ENCODE results near the gene DRAP1. TPM values are rescaled to one million over a fixed set of nuclear protein-coding genes. Genes with fewer than 3 reads are reported as not detected.
A peak's percentile ranks its signal among the peaks of the same experiment; 100 is the strongest.

DRAP1 gene
- polyA plus RNA-seq, 1 donor, result 71.0 TPM

- Histone ChIP-seq H3K36me3 (ENCODE audit: control insufficient read depth, insufficient read depth, low read length) (peaks cover 24% of the 10 kb centered on the region), H3K27me3 (ENCODE audit: control insufficient read depth, insufficient read depth, low read length) (no peaks in the 10 kb centered on the region), H3K9me3 (ENCODE audit: control insufficient read depth, low read depth, low read length) (peaks cover 5% of the 10 kb centered on the region), H3K27ac (ENCODE audit: low read length) (peak within 1 kb of the TSS; percentile 42), H3K4me1 (ENCODE audit: control insufficient read depth, insufficient read depth, low read length) (peaks cover 20% of the 10 kb centered on the region), H3K4me3 (ENCODE audit: low read length) (peak within 1 kb of the TSS; percentile 97)
- DNase-seq, result no peak
- WGBS (ENCODE audit: insufficient coverage, low lambda C conversion rate), result no CpG with 5 or more reads among the region's 77 CpGs
Observed at GRCh38 chr11:65918211-65919140, 750 bp upstream of the DRAP1 start, which contains the start of gene C11orf68. Gene C11orf68, minus strand, starts transcription at chr11:65919062. Its CDS starts 31 bp downstream, at chr11:65919031.

- Histone ChIP-seq H3K27ac (ENCODE audit: low read length) (peak overlapping the region; percentile 42), H3K27me3 (ENCODE audit: control insufficient read depth, insufficient read depth, low read length) (no peaks in the 10 kb centered on the region), H3K4me3 (ENCODE audit: low read length) (peak overlapping the region; percentile 78), H3K9me3 (ENCODE audit: control insufficient read depth, low read depth, low read length) (peaks cover 5% of the 10 kb centered on the region), H3K4me1 (ENCODE audit: control insufficient read depth, insufficient read depth, low read length) (peaks cover 20% of the 10 kb centered on the region), H3K36me3 (ENCODE audit: control insufficient read depth, insufficient read depth, low read length) (peaks cover 24% of the 10 kb centered on the region)
- DNase-seq, result peak in 1 of 2 donors; percentile 62
- no CpG with 5 or more reads among the region's 60 CpGs for WGBS (ENCODE audit: insufficient coverage, low lambda C conversion rate)
Observed at GRCh38 chr11:65919573-65920371, 546 bp downstream of the DRAP1 start.

GRCh38 chr11:65920372-65920802 lies 1.2 kb downstream of the DRAP1 start:
- Histone ChIP-seq H3K36me3 (ENCODE audit: control insufficient read depth, insufficient read depth, low read length) (peaks cover 24% of the 10 kb centered on the region), H3K4me1 (ENCODE audit: control insufficient read depth, insufficient read depth, low read length) (peaks cover 20% of the 10 kb centered on the region), H3K27ac (ENCODE audit: low read length) (no peak overlapping the region), H3K9me3 (ENCODE audit: control insufficient read depth, low read depth, low read length) (peaks cover 5% of the 10 kb centered on the region), H3K27me3 (ENCODE audit: control insufficient read depth, insufficient read depth, low read length) (no peaks in the 10 kb centered on the region), H3K4me3 (ENCODE audit: low read length) (peak overlapping the region; percentile 78)
- DNase-seq, result no peak
- no CpG with 5 or more reads among the region's 15 CpGs for WGBS (ENCODE audit: insufficient coverage, low lambda C conversion rate)

- Histone ChIP-seq H3K4me1 (ENCODE audit: control insufficient read depth, insufficient read depth, low read length) (peaks cover 20% of the 10 kb centered on the region), H3K4me3 (ENCODE audit: low read length) (no peak overlapping the region), H3K27me3 (ENCODE audit: control insufficient read depth, insufficient read depth, low read length) (no peaks in the 10 kb centered on the region), H3K9me3 (ENCODE audit: control insufficient read depth, low read depth, low read length) (peaks cover 5% of the 10 kb centered on the region), H3K36me3 (ENCODE audit: control insufficient read depth, insufficient read depth, low read length) (peaks cover 24% of the 10 kb centered on the region), H3K27ac (ENCODE audit: low read length) (no peak overlapping the region)
- no peak for DNase-seq
- WGBS (ENCODE audit: insufficient coverage, low lambda C conversion rate), result no CpG with 5 or more reads among the region's 12 CpGs
Observed at GRCh38 chr11:65921033-65921555, 1.9 kb downstream of the DRAP1 start.

- DNase-seq, result no peak
- peaks cover 19% of the 10 kb centered on the region for H3K36me3 ChIP-seq (ENCODE audit: control insufficient read depth, insufficient read depth, low read length)
- peaks cover 5% of the 10 kb centered on the region for H3K9me3 ChIP-seq (ENCODE audit: control insufficient read depth, low read depth, low read length)
- WGBS (ENCODE audit: insufficient coverage, low lambda C conversion rate), result no CpG with 5 or more reads among the region's 10 CpGs
- H3K4me1 ChIP-seq (ENCODE audit: control insufficient read depth, insufficient read depth, low read length), result peaks cover 20% of the 10 kb centered on the region
- H3K4me3 ChIP-seq (ENCODE audit: low read length), result no peak overlapping the region
- no peak overlapping the region for H3K27ac ChIP-seq (ENCODE audit: low read length)
- no peaks in the 10 kb centered on the region for H3K27me3 ChIP-seq (ENCODE audit: control insufficient read depth, insufficient read depth, low read length)
Observed at GRCh38 chr11:65921876-65922275, 2.6 kb downstream of the DRAP1 start.

GRCh38 chr11:65922565-65922964 lies 3.3 kb downstream of the DRAP1 start:
- H3K27ac ChIP-seq (ENCODE audit: low read length), result no peak overlapping the region
- no peak overlapping the region for H3K4me3 ChIP-seq (ENCODE audit: low read length)
- WGBS (ENCODE audit: insufficient coverage, low lambda C conversion rate), result no CpG with 5 or more reads among the region's 3 CpGs
- H3K27me3 ChIP-seq (ENCODE audit: control insufficient read depth, insufficient read depth, low read length), result no peaks in the 10 kb centered on the region
- H3K36me3 ChIP-seq (ENCODE audit: control insufficient read depth, insufficient read depth, low read length), result peaks cover 16% of the 10 kb centered on the region
- DNase-seq, result no peak
- H3K4me1 ChIP-seq (ENCODE audit: control insufficient read depth, insufficient read depth, low read length), result peaks cover 16% of the 10 kb centered on the region
- H3K9me3 ChIP-seq (ENCODE audit: control insufficient read depth, low read depth, low read length), result peaks cover 5% of the 10 kb centered on the region

GRCh38 chr11:65925397-65925796 lies 6.2 kb downstream of the DRAP1 start:
- Histone ChIP-seq H3K4me1 (ENCODE audit: control insufficient read depth, insufficient read depth, low read length) (peaks cover 6% of the 10 kb centered on the region), H3K9me3 (ENCODE audit: control insufficient read depth, low read depth, low read length) (no peaks in the 10 kb centered on the region), H3K27me3 (ENCODE audit: control insufficient read depth, insufficient read depth, low read length) (no peaks in the 10 kb centered on the region), H3K4me3 (ENCODE audit: low read length) (no peak overlapping the region), H3K27ac (ENCODE audit: low read length) (no peak overlapping the region), H3K36me3 (ENCODE audit: control insufficient read depth, insufficient read depth, low read length) (peaks cover 16% of the 10 kb centered on the region)
- no CpG with 5 or more reads among the region's 2 CpGs for WGBS (ENCODE audit: insufficient coverage, low lambda C conversion rate)
- DNase-seq, result no peak

GRCh38 chr11:65927904-65928397 lies 8.7 kb downstream of the DRAP1 start:
- no peak overlapping the region for H3K4me3 ChIP-seq (ENCODE audit: low read length)
- peaks cover 10% of the 10 kb centered on the region for H3K27me3 ChIP-seq (ENCODE audit: control insufficient read depth, insufficient read depth, low read length)
- DNase-seq, result peak in 1 of 2 donors; percentile 27
- no peaks in the 10 kb centered on the region for H3K9me3 ChIP-seq (ENCODE audit: control insufficient read depth, low read depth, low read length)
- H3K27ac ChIP-seq (ENCODE audit: low read length), result no peak overlapping the region
- WGBS (ENCODE audit: insufficient coverage, low lambda C conversion rate), result no CpG with 5 or more reads among the region's 9 CpGs
- no peaks in the 10 kb centered on the region for H3K4me1 ChIP-seq (ENCODE audit: control insufficient read depth, insufficient read depth, low read length)
- peaks cover under 1% of the 10 kb centered on the region for H3K36me3 ChIP-seq (ENCODE audit: control insufficient read depth, insufficient read depth, low read length)

- no peak for DNase-seq
- Histone ChIP-seq H3K4me1 (ENCODE audit: control insufficient read depth, insufficient read depth, low read length) (no peaks in the 10 kb centered on the region), H3K27me3 (ENCODE audit: control insufficient read depth, insufficient read depth, low read length) (peaks cover 10% of the 10 kb centered on the region), H3K9me3 (ENCODE audit: control insufficient read depth, low read depth, low read length) (no peaks in the 10 kb centered on the region), H3K27ac (ENCODE audit: low read length) (no peak overlapping the region), H3K4me3 (ENCODE audit: low read length) (no peak overlapping the region), H3K36me3 (ENCODE audit: control insufficient read depth, insufficient read depth, low read length) (no peaks in the 10 kb centered on the region)
- 87% methylated on average over 3 of the region's 6 CpGs for WGBS (ENCODE audit: insufficient coverage, low lambda C conversion rate)
Observed at GRCh38 chr11:65928667-65929066, 9.4 kb downstream of the DRAP1 start.

Data from large intestine (tissue), 3 donors.